Naive thymus-derived CD4-positive, alpha-beta T cell (primary cell): ENCODE measurements around the gene PTPRE. TPM values are rescaled to one million over a fixed set of nuclear protein-coding genes. Genes with fewer than 3 reads are reported as not detected.

Experiments
- ATAC-seq: fragments of 150-1000 bp; cut with Tn5 transposase; 2 replicates; pipeline ENCODE4 v1.10.0; 2021; ENCODE audit warnings: mild to moderate bottlenecking, moderate library complexity
- CTCF ChIA-PET: fragments of 350-600 bp; sonication (Branson Sonifier 250); formaldehyde crosslinking; loops from one replicate; lab custom pipeline; 2021; ENCODE audit warnings: antibody characterized with exemption; lab: Charles Lee
- POLR2A ChIA-PET: fragments of 350-600 bp; sonication (Branson Sonifier 250); formaldehyde crosslinking; loops from one replicate; lab custom pipeline; 2021; ENCODE audit warnings: antibody characterized with exemption, inconsistent platforms; lab: Charles Lee
- DNase-seq, 9 donors: peaks; one replicate each; pipeline versions ENCODE4 v3.0.0 to v3.0.0-alpha.2; 2020 to 2022; ENCODE audit warnings: mixed read lengths in 1 of 9
- H3K27ac ChIP-seq: one replicate; pipeline ENCODE4 v1.7.0; 2013; ENCODE audit warnings: mild to moderate bottlenecking, low read depth, low read length, moderate library complexity
- H3K27me3 ChIP-seq, 2 donors: one replicate each; pipeline ENCODE4 v1.7.0; 2013; ENCODE audit warnings: low read length in 2 of 2, mild to moderate bottlenecking in 2 of 2, moderate library complexity in 2 of 2; ENCODE audit not compliant: control insufficient read depth in 2 of 2, insufficient read depth in 2 of 2
- H3K36me3 ChIP-seq, 3 experiments: 1 replicate in 2 of 3; 2 replicates in 1 of 3; pipeline ENCODE4 v1.7.0; 2013; ENCODE audit warnings: low read length in 3 of 3, mild to moderate bottlenecking in 3 of 3, moderate library complexity in 1 of 3; ENCODE audit not compliant: insufficient read depth in 3 of 3, control insufficient read depth in 2 of 3
- H3K4me1 ChIP-seq, 2 donors: one replicate each; pipeline ENCODE4 v1.7.0; 2013; ENCODE audit warnings: low read length in 2 of 2, mild to moderate bottlenecking in 2 of 2, moderate library complexity in 1 of 2; ENCODE audit not compliant: control insufficient read depth in 2 of 2, insufficient read depth in 2 of 2
- H3K4me3 ChIP-seq: 2 replicates; pipeline ENCODE4 v1.7.0; 2013; ENCODE audit warnings: mild to moderate bottlenecking, low read length
- H3K9me3 ChIP-seq, 3 experiments: 1 replicate in 2 of 3; 2 replicates in 1 of 3; pipeline ENCODE4 v1.7.0; 2013; ENCODE audit warnings: low read length in 3 of 3; ENCODE audit not compliant: control insufficient read depth in 2 of 3
- H3K27ac Mint-ChIP-seq, 9 donors: one replicate each; pipeline ENCODE4 v1.8.0; 2020 to 2022; ENCODE audit warnings: mixed read lengths in 9 of 9, mild to moderate bottlenecking in 8 of 9, moderate library complexity in 5 of 9, inconsistent platforms in 2 of 9
- H3K27me3 Mint-ChIP-seq, 5 donors: one replicate each; pipeline ENCODE4 v1.8.0; 2021 to 2022; ENCODE audit warnings: mixed read lengths in 5 of 5, mild to moderate bottlenecking in 1 of 5
- H3K36me3 Mint-ChIP-seq, 5 donors: one replicate each; pipeline ENCODE4 v1.8.0; 2020 to 2022; ENCODE audit warnings: mixed read lengths in 5 of 5, mild to moderate bottlenecking in 3 of 5, inconsistent platforms in 1 of 5
- H3K4me1 Mint-ChIP-seq, 7 donors: one replicate each; pipeline ENCODE4 v1.8.0; 2020 to 2022; ENCODE audit warnings: mixed read lengths in 7 of 7, mild to moderate bottlenecking in 3 of 7, inconsistent platforms in 1 of 7
- H3K4me3 Mint-ChIP-seq, 10 donors: one replicate each; pipeline ENCODE4 v1.8.0; 2020 to 2022; ENCODE audit warnings: mild to moderate bottlenecking in 10 of 10, mixed read lengths in 10 of 10, moderate library complexity in 6 of 10, inconsistent platforms in 2 of 10
- H3K9me3 Mint-ChIP-seq, 11 donors: one replicate each; pipeline ENCODE4 v1.8.0; 2020 to 2022; ENCODE audit warnings: mixed read lengths in 11 of 11, mild to moderate bottlenecking in 4 of 11, inconsistent platforms in 1 of 11, moderate library complexity in 1 of 11
- intact Hi-C, 2 donors: fragments of 100-400 bp; cut with micrococcal nuclease; formaldehyde crosslinking; loops; one replicate each; pipeline ENCODE4 v1.15.1; 2023
- polyA plus RNA-seq, 2 donors: library from polyadenylated mRNA; unstranded; fragments of 300-500 nt; fragmentation: Illumina TruSeq; gene quantifications; one replicate each; pipeline ENCODE4 v1.2.3, GENCODE V29; 2021
- total RNA-seq, 6 experiments: library from RNA in 5 of 6; stranded (reverse) in 5 of 6; gene quantifications; 1 replicate in 5 of 6; 2 replicates in 1 of 6; pipeline ENCODE4 v1.2.3 and lab custom pipeline; 2021 to 2026

The PTPRE gene
- total and polyA plus RNA-seq, 7 experiments from 2014 or later = 6.6 to 237 (median 27.9) TPM

- DNase-seq (no peak), ATAC-seq (no peak)
- Histone ChIP-seq H3K4me1 (no peaks in the 10 kb centered on the region), H3K27ac (no peak overlapping the region), H3K36me3 (no peaks in the 10 kb centered on the region), H3K27me3 (peaks cover 0 to 3% of the 10 kb centered on the region in 2 donors), H3K9me3 (no peaks in the 10 kb centered on the region), H3K4me3 (no peak overlapping the region)
- Mint-ChIP-seq H3K4me1 (peaks cover 0 to 8% (median 6%) of the 10 kb centered on the region in 7 donors), H3K36me3 (peaks cover 0 to 4% (median 0%) of the 10 kb centered on the region in 5 donors), H3K27me3 (peaks cover 15 to 22% (median 19%) of the 10 kb centered on the region in 5 donors), H3K4me3 (no peak overlapping the region), H3K27ac (peak overlapping the region in 1 of 9 donors; percentile 31), H3K9me3 (peaks cover 0 to 22% (median 6%) of the 10 kb centered on the region in 11 donors)
- intact Hi-C loops = no loop called here
- ChIA-PET POLR2A (no interaction called here), CTCF (no interaction called here)
Observed at GRCh38 chr10:127976286-127976685, 69.4 kb downstream of the PTPRE start.

DNA sequence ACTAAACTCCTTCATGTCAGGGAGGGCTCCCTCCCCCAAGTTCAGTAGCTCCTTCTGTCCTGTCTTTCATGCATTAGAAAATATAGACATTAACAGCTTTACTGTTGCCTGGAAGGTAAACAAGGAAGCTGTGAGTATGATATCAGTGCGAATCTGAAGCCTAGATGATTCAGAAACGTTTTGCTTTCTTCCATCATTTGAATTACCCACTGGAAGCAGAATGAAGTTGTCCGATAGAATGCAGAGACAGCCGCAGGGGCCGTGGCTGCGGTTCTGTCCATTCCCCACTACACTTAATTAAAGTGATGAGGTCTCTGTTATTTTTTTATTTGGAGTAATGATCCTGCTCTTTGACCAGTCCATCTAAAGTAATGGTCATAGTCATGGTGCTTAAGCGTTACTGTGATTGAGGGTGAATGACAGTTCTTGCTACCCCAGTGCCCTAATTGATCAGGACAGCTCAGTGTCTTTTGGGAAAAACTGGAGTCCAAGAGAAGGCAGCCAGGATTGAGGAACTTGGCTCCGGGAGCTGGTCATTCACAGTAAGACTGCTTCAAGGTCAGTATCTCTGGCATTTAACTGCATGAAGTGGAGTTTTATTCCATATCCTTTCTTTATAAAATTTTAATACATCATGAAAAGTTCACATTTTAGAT is 69.9 kb downstream of the PTPRE start:
- ATAC-seq (no peak), DNase-seq (no peak)
- no peaks in the 10 kb centered on the region for H3K36me3 ChIP-seq
- Mint-ChIP-seq H3K27me3 (peaks cover 15 to 22% (median 19%) of the 10 kb centered on the region in 5 donors), H3K4me1 (peaks cover 0 to 8% (median 6%) of the 10 kb centered on the region in 7 donors), H3K36me3 (peaks cover 0 to 4% (median 0%) of the 10 kb centered on the region in 5 donors), H3K4me3 (no peak overlapping the region), H3K27ac (no peak overlapping the region), H3K9me3 (peaks cover 0 to 24% (median 6%) of the 10 kb centered on the region in 11 donors)
- no peak overlapping the region for H3K4me3 ChIP-seq
- H3K27ac ChIP-seq = no peak overlapping the region
- no peaks in the 10 kb centered on the region for H3K9me3 ChIP-seq
- peaks cover 0 to 3% of the 10 kb centered on the region in 2 donors for H3K27me3 ChIP-seq
- CTCF ChIA-PET = no interaction called here
- H3K4me1 ChIP-seq = no peaks in the 10 kb centered on the region
- intact Hi-C loops = no loop called here
- POLR2A ChIA-PET = no interaction called here

GRCh38 chr10:127977357-127978009 is 70.6 kb downstream of the PTPRE start:
- H3K4me3 ChIP-seq = no peak overlapping the region
- Mint-ChIP-seq H3K4me3 (peak overlapping the region in 1 of 10 donors; percentile 35), H3K27me3 (peaks cover 15 to 22% (median 19%) of the 10 kb centered on the region in 5 donors), H3K36me3 (peaks cover 0 to 4% (median 0%) of the 10 kb centered on the region in 5 donors), H3K27ac (peak overlapping the region in 1 of 9 donors; percentile 18), H3K9me3 (peaks cover 0 to 26% (median 6%) of the 10 kb centered on the region in 11 donors), H3K4me1 (peaks cover 0 to 8% (median 6%) of the 10 kb centered on the region in 7 donors)
- H3K27ac ChIP-seq = no peak overlapping the region
- no peaks in the 10 kb centered on the region for H3K4me1 ChIP-seq
- intact Hi-C loops = no loop called here
- H3K36me3 ChIP-seq = no peaks in the 10 kb centered on the region
- CTCF ChIA-PET = no interaction called here
- no peaks in the 10 kb centered on the region for H3K9me3 ChIP-seq
- H3K27me3 ChIP-seq = peaks cover 0 to 3% of the 10 kb centered on the region in 2 donors
- POLR2A ChIA-PET = no interaction called here
- DNase-seq = no peak
- peak; percentile 84 for ATAC-seq

DNA sequence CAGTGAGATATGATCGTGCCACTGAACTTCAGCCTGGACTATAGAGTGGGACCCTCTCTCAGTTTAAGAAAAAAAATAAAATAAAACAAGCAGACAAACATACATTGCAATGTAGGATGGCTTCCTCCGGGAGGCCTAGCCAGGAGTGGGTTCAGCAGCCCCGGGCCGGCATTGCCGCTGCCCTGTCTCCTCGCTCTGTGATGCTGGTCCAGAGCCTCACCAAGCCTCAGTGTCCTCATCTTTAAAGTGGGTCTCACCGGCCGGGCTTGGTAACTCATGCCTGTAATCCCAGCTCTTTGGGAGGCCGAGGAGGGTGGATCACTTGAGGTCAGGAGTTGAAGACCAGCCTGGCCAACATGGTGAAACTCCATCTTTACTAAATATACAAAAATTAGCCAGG is 71.6 kb downstream of the PTPRE start:
- Histone ChIP-seq H3K9me3 (no peaks in the 10 kb centered on the region), H3K27ac (no peak overlapping the region), H3K4me3 (no peak overlapping the region), H3K27me3 (peaks cover 0 to 3% of the 10 kb centered on the region in 2 donors), H3K4me1 (no peaks in the 10 kb centered on the region), H3K36me3 (no peaks in the 10 kb centered on the region)
- Mint-ChIP-seq H3K36me3 (peaks cover 0 to 4% (median 0%) of the 10 kb centered on the region in 5 donors), H3K4me1 (peaks cover 1 to 13% (median 7%) of the 10 kb centered on the region in 7 donors), H3K9me3 (peaks cover 0 to 26% (median 6%) of the 10 kb centered on the region in 11 donors), H3K27ac (no peak overlapping the region), H3K27me3 (peaks cover 12 to 21% (median 17%) of the 10 kb centered on the region in 5 donors), H3K4me3 (no peak overlapping the region)
- ChIA-PET CTCF (no interaction called here), POLR2A (interaction anchor here (0.8 kb wide), 1 partner anchor 333 kb away, joined by 3 read pairs; no protein-coding TSS in a partner anchor)
- DNase-seq = no peak
- intact Hi-C loops = no loop called here
- no peak for ATAC-seq

DNA sequence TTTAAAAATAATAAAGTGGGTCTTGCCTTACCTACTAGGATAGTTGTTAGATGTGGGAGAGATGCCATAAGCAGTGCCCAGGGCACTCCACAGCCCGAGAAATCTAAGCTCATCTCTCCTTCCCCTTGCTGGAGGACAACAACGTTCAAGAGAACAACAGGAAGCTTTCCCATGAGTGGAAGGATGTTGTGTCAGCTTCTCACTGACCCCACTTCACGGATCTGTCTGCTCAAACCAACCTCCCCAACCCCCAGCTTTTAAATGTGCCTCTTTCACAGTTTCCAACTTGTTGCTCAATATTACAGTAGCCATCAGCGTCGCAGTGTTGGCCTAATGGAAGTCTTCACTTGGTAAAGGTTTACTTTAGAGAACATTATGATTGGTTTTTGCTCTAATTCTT is 72.1 kb downstream of the PTPRE start:
- H3K27me3 ChIP-seq = peaks cover 0 to 3% of the 10 kb centered on the region in 2 donors
- H3K9me3 ChIP-seq = no peaks in the 10 kb centered on the region
- ATAC-seq = no peak
- POLR2A ChIA-PET = interaction anchor here (0.7 to 0.8 kb wide), 2 partner anchors 11 to 333 kb away, joined by 3 to 4 read pairs; no protein-coding TSS in a partner anchor
- intact Hi-C loops = no loop called here
- no peak overlapping the region for H3K27ac Mint-ChIP-seq
- no peak overlapping the region for H3K4me3 Mint-ChIP-seq
- H3K27ac ChIP-seq = no peak overlapping the region
- CTCF ChIA-PET = no interaction called here
- peaks cover 0 to 26% (median 6%) of the 10 kb centered on the region in 11 donors for H3K9me3 Mint-ChIP-seq
- peaks cover 7 to 19% (median 13%) of the 10 kb centered on the region in 5 donors for H3K27me3 Mint-ChIP-seq
- H3K36me3 ChIP-seq = no peaks in the 10 kb centered on the region
- H3K4me1 Mint-ChIP-seq = peaks cover 5 to 14% (median 10%) of the 10 kb centered on the region in 7 donors
- no peak overlapping the region for H3K4me3 ChIP-seq
- DNase-seq = no peak
- H3K36me3 Mint-ChIP-seq = peaks cover 0 to 4% (median 0%) of the 10 kb centered on the region in 5 donors
- H3K4me1 ChIP-seq = no peaks in the 10 kb centered on the region

GRCh38 chr10:127979566-127979965 is 72.7 kb downstream of the PTPRE start:
- Histone ChIP-seq H3K27me3 (peaks cover 0 to 3% of the 10 kb centered on the region in 2 donors), H3K4me1 (no peaks in the 10 kb centered on the region), H3K27ac (no peak overlapping the region), H3K9me3 (no peaks in the 10 kb centered on the region), H3K36me3 (no peaks in the 10 kb centered on the region), H3K4me3 (no peak overlapping the region)
- no peak overlapping the region for H3K27ac Mint-ChIP-seq
- POLR2A ChIA-PET = interaction anchor here (0.7 kb wide), 1 partner anchor 12 kb away, joined by 4 read pairs; no protein-coding TSS in a partner anchor
- ATAC-seq = no peak
- peaks cover 0 to 4% (median 0%) of the 10 kb centered on the region in 5 donors for H3K36me3 Mint-ChIP-seq
- no peak overlapping the region for H3K4me3 Mint-ChIP-seq
- CTCF ChIA-PET = no interaction called here
- H3K4me1 Mint-ChIP-seq = peaks cover 6 to 16% (median 13%) of the 10 kb centered on the region in 7 donors
- H3K27me3 Mint-ChIP-seq = peaks cover 2 to 14% (median 10%) of the 10 kb centered on the region in 5 donors
- peaks cover 0 to 26% (median 6%) of the 10 kb centered on the region in 11 donors for H3K9me3 Mint-ChIP-seq
- intact Hi-C loops = no loop called here
- DNase-seq = no peak
